Left colon (tissue), 2 donors: ENCODE data around the gene MAPK8. TPM values are rescaled to one million over a fixed set of nuclear protein-coding genes. Genes with fewer than 3 reads are reported as not detected.
A peak's percentile ranks its signal among the peaks of the same experiment; 100 is the strongest.
"Not testable (repeated sequence)": the region's sequence is repeated elsewhere in the genome, so short reads cannot be mapped to it uniquely, and the experiment has no call there.

Experiments
- ATAC-seq: fragments of 200-7000 bp; cut with Tn5 transposase; one replicate; pipeline ENCODE4 v1.9.1; 2020; ENCODE audit warnings: mild to moderate bottlenecking, moderate library complexity
- DNase-seq, 2 donors: peaks; one replicate each; pipeline ENCODE4 v3.0.0-alpha.2; 2020
- intact Hi-C, 2 donors: fragments of 100-400 bp; cut with DNase I in 1 of 2; cut with micrococcal nuclease in 1 of 2; formaldehyde crosslinking; loops; one replicate each; pipeline versions ENCODE4 v1.11.2 to v1.14.0; 2022; cut with DNase I, micrococcal nuclease
- total RNA-seq, 2 donors: library from RNA; stranded (reverse); fragmentation: NEBNext Ultra II Directional; extraction: Animal tissue kit (Norgen Biotek cat#: 25700); gene quantifications; one replicate each; pipeline ENCODE4 v1.2.1, GENCODE V29; 2021
- donor health status: DM: no; HTN: no; CAD: no.
- donor health status: DM: yes; HTN: yes; CAD: no.

MAPK8 gene
- total RNA-seq, 2 donors from 2014 or later: 43.1 to 50.9 TPM

GRCh38 chr10:48330269-48330668, 23.8 kb downstream of the MAPK8 start:
- DNase-seq (no peak), ATAC-seq (no peak)
- intact Hi-C loops: no loop called here

- intact Hi-C loops: no loop called here
- DNase-seq: no peak
- ATAC-seq: no peak
Observed at GRCh38 chr10:48331436-48331835, 25.0 kb downstream of the MAPK8 start.

- intact Hi-C loops: no loop called here
- DNase-seq (no peak), ATAC-seq (no peak)
Observed at GRCh38 chr10:48332166-48332870, 25.8 kb downstream of the MAPK8 start.

- intact Hi-C loops: no loop called here
- DNase-seq (no peak), ATAC-seq (no peak)
Observed at GRCh38 chr10:48332871-48333216, 26.4 kb downstream of the MAPK8 start.

- ATAC-seq (no peak), DNase-seq (no peak)
- intact Hi-C loops: no loop called here
Observed at GRCh38 chr10:48333856-48334255, 27.4 kb downstream of the MAPK8 start.

GRCh38 chr10:48335788-48336187, 29.3 kb downstream of the MAPK8 start:
- DNase-seq: no peak
- intact Hi-C loops: no loop called here
- ATAC-seq: no peak

- ATAC-seq: no peak
- intact Hi-C loops: no loop called here
- DNase-seq: no peak
Observed at GRCh38 chr10:48336978-48337599, 30.6 kb downstream of the MAPK8 start.

- DNase-seq (no peak), ATAC-seq (no peak)
- intact Hi-C loops: no loop called here
Observed at GRCh38 chr10:48340734-48341133, 34.3 kb downstream of the MAPK8 start.

- ATAC-seq (no peak), DNase-seq (no peak)
- intact Hi-C loops: no loop called here
Observed at GRCh38 chr10:48343106-48343505, 36.6 kb downstream of the MAPK8 start.

GRCh38 chr10:48343921-48344598, 37.6 kb downstream of the MAPK8 start:
- intact Hi-C loops: no loop called here
- DNase-seq: no peak
- ATAC-seq: no peak

GRCh38 chr10:48346248-48346647, 39.8 kb downstream of the MAPK8 start:
- ATAC-seq, intact Hi-C loops, DNase-seq: not testable (repeated sequence)

- intact Hi-C loops, DNase-seq, ATAC-seq: not testable (repeated sequence)
Observed at GRCh38 chr10:48347539-48347938, 41.1 kb downstream of the MAPK8 start.

GRCh38 chr10:48347943-48348342, 41.5 kb downstream of the MAPK8 start:
- DNase-seq, intact Hi-C loops, ATAC-seq: not testable (repeated sequence)

GRCh38 chr10:48353246-48353645, 46.8 kb downstream of the MAPK8 start:
- DNase-seq: no peak
- ATAC-seq: no peak
- intact Hi-C loops: no loop called here

- ATAC-seq (no peak), DNase-seq (no peak)
- intact Hi-C loops: no loop called here
Observed at GRCh38 chr10:48357631-48358030, 51.2 kb downstream of the MAPK8 start.

GRCh38 chr10:48358162-48358561, 51.7 kb downstream of the MAPK8 start:
- ATAC-seq: no peak
- no peak for DNase-seq
- intact Hi-C loops: no loop called here

GRCh38 chr10:48358838-48359237, 52.4 kb downstream of the MAPK8 start:
- ATAC-seq: no peak
- no peak for DNase-seq
- intact Hi-C loops: no loop called here

GRCh38 chr10:48361176-48361575, 54.7 kb downstream of the MAPK8 start:
- ATAC-seq: no peak
- intact Hi-C loops: no loop called here
- DNase-seq: no peak

- ATAC-seq: peak; percentile 78
- intact Hi-C loops: loop anchor here in 1 of 2 donors (2.0 kb wide), 1 partner anchor 293 kb away; no protein-coding TSS in a partner anchor
Observed at GRCh38 chr10:48363617-48364355, 57.3 kb downstream of the MAPK8 start.

More at GRCh38 chr10:48363617-48364355, 57.3 kb downstream of the MAPK8 start:
- peak in 1 of 2 donors; percentile 15 for DNase-seq
